ENCODE results near the gene ZDHHC24. TPM values are rescaled to one million over a fixed set of nuclear protein-coding genes. Genes with fewer than 3 reads are reported as not detected.

Gene ZDHHC24
- total RNA-seq, 1 donor from 2014 or later = 16.5 TPM

GRCh38 chr11:66523611-66524010 lies 22.2 kb downstream of the ZDHHC24 start:
- no peak for TF ChIP-seq CTCF (IDR thresholded peaks at IDR 0.05)
- TF ChIP-seq POLR2AphosphoS5 (IDR thresholded peaks at IDR 0.05; ENCODE audit: insufficient read depth in 1 of 2, low read depth in 1 of 2) = no peak
- no peak for TF ChIP-seq POLR2A (IDR thresholded peaks at IDR 0.05)
- H3K36me3 ChIP-seq = peaks cover 0 to 55% of the 10 kb centered on the region in 2 donors
- intact Hi-C loops (cut with DNase I) = no loop called here

GRCh38 chr11:66510990-66511339 lies 34.9 kb downstream of the ZDHHC24 start:
- intact Hi-C loops (cut with DNase I) = no loop called here
- Histone ChIP-seq H3K9me3 (no peaks in the 10 kb centered on the region), H3K36me3 (no peaks in the 10 kb centered on the region), H3K27me3 (no peaks in the 10 kb centered on the region), H3K27ac (peak overlapping the region; percentile 25), H3K4me3 (peak overlapping the region; percentile 61 to 78), H3K4me1 (peaks cover 11% of the 10 kb centered on the region)
- DNase-seq (ENCODE audit: extremely low spot score in 2 of 2) = no peak
- no peak for TF ChIP-seq CTCF (IDR thresholded peaks at IDR 0.05)
- no peak for TF ChIP-seq POLR2A (IDR thresholded peaks at IDR 0.05)
- TF ChIP-seq POLR2AphosphoS5 (IDR thresholded peaks at IDR 0.05; ENCODE audit: insufficient read depth in 1 of 2, low read depth in 1 of 2) = no peak

More at GRCh38 chr11:66523611-66524010, 22.2 kb downstream of the ZDHHC24 start:
- H3K9me3 ChIP-seq = no peaks in the 10 kb centered on the region
- H3K4me3 ChIP-seq = no peak overlapping the region
- H3K27me3 ChIP-seq = no peaks in the 10 kb centered on the region
- no peak for DNase-seq (ENCODE audit: extremely low spot score in 2 of 2)
- no peak overlapping the region for H3K27ac ChIP-seq
- no peaks in the 10 kb centered on the region for H3K4me1 ChIP-seq

- peak within 1 kb of the TSS; percentile 71 for H3K27ac ChIP-seq
- no peaks in the 10 kb centered on the region for H3K27me3 ChIP-seq
- peaks cover 11% of the 10 kb centered on the region for H3K4me1 ChIP-seq
- no peak for DNase-seq (ENCODE audit: extremely low spot score in 2 of 2)
- intact Hi-C loops (cut with DNase I) = no loop called here
- TF ChIP-seq CTCF (IDR thresholded peaks at IDR 0.05) (peak in 1 of 3 experiments; percentile 12), POLR2A (IDR thresholded peaks at IDR 0.05) (peak in 1 of 2 donors; percentile 23), POLR2AphosphoS5 (IDR thresholded peaks at IDR 0.05; ENCODE audit: insufficient read depth in 1 of 2, low read depth in 1 of 2) (peak; percentile 83 to 90)
- H3K9me3 ChIP-seq = no peaks in the 10 kb centered on the region
- peak within 1 kb of the TSS; percentile 61 to 78 for H3K4me3 ChIP-seq
- no peaks in the 10 kb centered on the region for H3K36me3 ChIP-seq
Measured at GRCh38 chr11:66510271-66510989, 35.4 kb downstream of the ZDHHC24 start, which contains the start of gene BBS1. Gene BBS1 (plus strand): TSS chr11:66510635. CDS start chr11:66510660, 25 bp downstream.

GRCh38 chr11:66509131-66509561 lies 36.7 kb downstream of the ZDHHC24 start:
- peaks cover 0 to 8% of the 10 kb centered on the region in 2 donors for H3K36me3 ChIP-seq
- no peak overlapping the region for H3K4me3 ChIP-seq
- peaks cover 11% of the 10 kb centered on the region for H3K4me1 ChIP-seq
- TF ChIP-seq POLR2AphosphoS5 (IDR thresholded peaks at IDR 0.05; ENCODE audit: insufficient read depth in 1 of 2, low read depth in 1 of 2) = no peak
- no peak for TF ChIP-seq CTCF (IDR thresholded peaks at IDR 0.05)
- TF ChIP-seq POLR2A (IDR thresholded peaks at IDR 0.05) = no peak
- intact Hi-C loops (cut with DNase I) = no loop called here
- no peak for DNase-seq (ENCODE audit: extremely low spot score in 2 of 2)
- H3K9me3 ChIP-seq = no peaks in the 10 kb centered on the region
- no peak overlapping the region for H3K27ac ChIP-seq
- H3K27me3 ChIP-seq = no peaks in the 10 kb centered on the region

- Histone ChIP-seq H3K36me3 (peaks cover 0 to 13% of the 10 kb centered on the region in 2 donors), H3K9me3 (no peaks in the 10 kb centered on the region), H3K4me1 (no peaks in the 10 kb centered on the region), H3K27me3 (no peaks in the 10 kb centered on the region), H3K27ac (no peak overlapping the region), H3K4me3 (no peak overlapping the region)
- DNase-seq (ENCODE audit: extremely low spot score in 2 of 2) = no peak
- intact Hi-C loops (cut with DNase I) = no loop called here
- TF ChIP-seq POLR2AphosphoS5 (IDR thresholded peaks at IDR 0.05; ENCODE audit: insufficient read depth in 1 of 2, low read depth in 1 of 2) (no peak), POLR2A (IDR thresholded peaks at IDR 0.05) (no peak), CTCF (IDR thresholded peaks at IDR 0.05) (no peak)
Measured at GRCh38 chr11:66505276-66505816, 40.5 kb downstream of the ZDHHC24 start.
